ENCODE data around the gene CRTAC1.

Gene CRTAC1

DNA sequence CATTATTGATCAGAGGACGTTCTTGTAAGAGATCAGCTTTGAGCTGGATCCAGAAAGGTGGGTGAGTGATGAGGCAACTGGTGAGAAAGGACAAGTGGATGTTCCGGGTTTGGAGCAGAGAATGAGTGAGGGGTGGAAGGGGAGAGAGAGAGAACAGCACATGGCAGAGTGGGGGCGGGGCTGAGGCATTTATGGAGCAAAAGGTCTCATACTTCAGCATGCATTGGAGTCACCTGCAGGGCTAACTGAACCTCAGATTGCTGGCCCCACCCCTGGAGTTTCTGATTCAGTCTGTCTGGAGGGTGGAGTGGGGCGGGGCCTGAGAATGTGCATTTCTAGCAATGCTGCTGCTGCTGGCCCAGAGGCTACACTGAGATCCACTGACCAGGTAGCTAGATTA is 109.6 kb downstream of the CRTAC1 start:
- TF ChIP-seq ESRRG (CRISPR knock-in tag; IDR thresholded peaks at IDR 0.05) (no peak), PATZ1 (CRISPR knock-in tag; IDR thresholded peaks at IDR 0.05; ENCODE audit: borderline replicate concordance) (no peak), OSR1 (CRISPR knock-in tag; IDR thresholded peaks at IDR 0.05) (no peak), RARB (CRISPR knock-in tag; IDR thresholded peaks at IDR 0.05) (no peak)
- ATAC-seq = no peak

DNA sequence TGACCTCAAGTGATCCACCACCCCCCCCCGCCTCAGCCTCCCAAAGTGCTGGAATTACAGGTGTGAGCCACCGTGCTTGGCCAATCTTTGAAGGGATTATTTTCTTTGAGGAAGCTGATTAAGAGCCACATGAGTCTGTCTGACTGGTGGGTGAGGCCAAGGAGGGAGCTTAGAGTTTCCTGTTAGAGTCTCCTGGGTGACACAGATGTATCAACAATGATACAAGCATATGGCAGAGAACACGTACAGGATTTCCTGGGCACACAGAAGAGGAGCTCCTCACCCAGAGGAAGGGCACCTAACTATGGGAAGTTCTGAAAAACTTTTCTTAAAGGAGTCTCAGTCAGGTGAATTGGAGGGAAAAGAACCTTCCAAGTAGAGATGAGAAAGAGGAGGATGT is 111.4 kb downstream of the CRTAC1 start:
- TF ChIP-seq ZNF70 (CRISPR knock-in tag; IDR thresholded peaks at IDR 0.05) (no peak), ZNF8 (CRISPR knock-in tag; IDR thresholded peaks at IDR 0.05) (no peak), RARB (CRISPR knock-in tag; IDR thresholded peaks at IDR 0.05) (no peak), TCF4 (CRISPR knock-in tag; IDR thresholded peaks at IDR 0.05; ENCODE audit: borderline replicate concordance) (no peak), PPARA (CRISPR knock-in tag; IDR thresholded peaks at IDR 0.05; ENCODE audit: borderline replicate concordance) (no peak), ISL1 (CRISPR knock-in tag; IDR thresholded peaks at IDR 0.05) (no peak), PATZ1 (CRISPR knock-in tag; IDR thresholded peaks at IDR 0.05; ENCODE audit: borderline replicate concordance) (no peak), GLIS3 (CRISPR knock-in tag; IDR thresholded peaks at IDR 0.05) (no peak), OSR1 (CRISPR knock-in tag; IDR thresholded peaks at IDR 0.05) (no peak), ESRRG (CRISPR knock-in tag; IDR thresholded peaks at IDR 0.05) (no peak), CREB5 (CRISPR knock-in tag; IDR thresholded peaks at IDR 0.05; ENCODE audit: low read depth) (no peak)
- TF ChIP-seq, protein P1, sequence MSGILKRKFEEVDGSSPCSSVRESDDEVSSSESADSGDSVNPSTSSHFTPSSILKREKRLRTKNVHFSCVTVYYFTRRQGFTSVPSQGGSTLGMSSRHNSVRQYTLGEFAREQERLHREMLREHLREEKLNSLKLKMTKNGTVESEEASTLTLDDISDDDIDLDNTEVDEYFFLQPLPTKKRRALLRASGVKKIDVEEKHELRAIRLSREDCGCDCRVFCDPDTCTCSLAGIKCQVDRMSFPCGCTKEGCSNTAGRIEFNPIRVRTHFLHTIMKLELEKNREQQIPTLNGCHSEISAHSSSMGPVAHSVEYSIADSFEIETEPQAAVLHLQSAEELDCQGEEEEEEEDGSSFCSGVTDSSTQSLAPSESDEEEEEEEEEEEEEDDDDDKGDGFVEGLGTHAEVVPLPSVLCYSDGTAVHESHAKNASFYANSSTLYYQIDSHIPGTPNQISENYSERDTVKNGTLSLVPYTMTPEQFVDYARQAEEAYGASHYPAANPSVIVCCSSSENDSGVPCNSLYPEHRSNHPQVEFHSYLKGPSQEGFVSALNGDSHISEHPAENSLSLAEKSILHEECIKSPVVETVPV (CRISPR knock-in tag; IDR thresholded peaks at IDR 0.05) = no peak
- ATAC-seq = no peak

DNA sequence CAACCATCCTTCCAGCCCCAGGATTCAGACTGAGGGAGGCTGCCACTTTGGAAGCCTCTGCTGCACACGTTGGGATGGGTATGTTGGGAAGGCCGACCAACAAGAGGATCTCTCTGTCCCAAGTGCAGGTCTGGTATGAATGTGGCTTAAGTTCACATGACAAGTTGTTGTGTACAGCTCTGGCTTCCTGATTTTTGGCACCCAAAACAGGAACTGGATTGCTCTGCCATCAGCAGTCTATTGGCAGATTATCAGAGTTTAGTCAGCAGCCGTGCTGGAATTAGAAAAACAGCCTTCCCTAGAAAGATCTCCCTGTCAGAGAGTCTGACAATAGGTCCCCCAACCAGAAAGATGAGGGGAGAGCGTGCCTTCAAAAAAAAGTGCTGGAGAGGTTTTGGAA is 113.8 kb downstream of the CRTAC1 start:
- TF ChIP-seq ESRRG (CRISPR knock-in tag; IDR thresholded peaks at IDR 0.05) = no peak
- no peak for TF ChIP-seq ARNTL (CRISPR knock-in tag; IDR thresholded peaks at IDR 0.05; ENCODE audit: borderline replicate concordance, low read depth)
- TF ChIP-seq ZNF70 (CRISPR knock-in tag; IDR thresholded peaks at IDR 0.05) = no peak
- TF ChIP-seq ZFP3 (CRISPR knock-in tag; IDR thresholded peaks at IDR 0.05) = no peak
- no peak for TF ChIP-seq BACH2 (CRISPR knock-in tag; IDR thresholded peaks at IDR 0.05; ENCODE audit: borderline replicate concordance)
- TF ChIP-seq ZNF565 (CRISPR knock-in tag; conservative IDR thresholded peaks at IDR 0.05; ENCODE audit: low read depth) = no peak
- no peak for TF ChIP-seq PATZ1 (CRISPR knock-in tag; IDR thresholded peaks at IDR 0.05; ENCODE audit: borderline replicate concordance)
- TF ChIP-seq CSDC2 (CRISPR knock-in tag; IDR thresholded peaks at IDR 0.05) = no peak
- TF ChIP-seq GLIS3 (CRISPR knock-in tag; IDR thresholded peaks at IDR 0.05) = no peak
- ATAC-seq = no peak

GRCh38 chr10:97915346-97916131 is 114.9 kb downstream of the CRTAC1 start:
- TF ChIP-seq OSR1 (CRISPR knock-in tag; IDR thresholded peaks at IDR 0.05) = no peak
- TF ChIP-seq SNAI2 (CRISPR knock-in tag; IDR thresholded peaks at IDR 0.05) = no peak
- TF ChIP-seq GLIS3 (CRISPR knock-in tag; IDR thresholded peaks at IDR 0.05) = no peak
- TF ChIP-seq ZNF565 (CRISPR knock-in tag; conservative IDR thresholded peaks at IDR 0.05; ENCODE audit: low read depth) = no peak
- TF ChIP-seq PPARA (CRISPR knock-in tag; IDR thresholded peaks at IDR 0.05; ENCODE audit: borderline replicate concordance) = no peak
- no peak for TF ChIP-seq CREB5 (CRISPR knock-in tag; IDR thresholded peaks at IDR 0.05; ENCODE audit: low read depth)
- TF ChIP-seq ZNF70 (CRISPR knock-in tag; IDR thresholded peaks at IDR 0.05) = no peak

More at GRCh38 chr10:97915346-97916131, 114.9 kb downstream of the CRTAC1 start:
- ATAC-seq = no peak

Data from SK-N-SH treated with all-trans-retinoic acid at 6 μM for 48 hours (cell line).